ENCODE results near the gene ZSWIM3.
"Not testable (repeated sequence)": the region's sequence is repeated elsewhere in the genome, so short reads cannot be mapped to it uniquely, and the experiment has no call there.

ZSWIM3 gene

DNA sequence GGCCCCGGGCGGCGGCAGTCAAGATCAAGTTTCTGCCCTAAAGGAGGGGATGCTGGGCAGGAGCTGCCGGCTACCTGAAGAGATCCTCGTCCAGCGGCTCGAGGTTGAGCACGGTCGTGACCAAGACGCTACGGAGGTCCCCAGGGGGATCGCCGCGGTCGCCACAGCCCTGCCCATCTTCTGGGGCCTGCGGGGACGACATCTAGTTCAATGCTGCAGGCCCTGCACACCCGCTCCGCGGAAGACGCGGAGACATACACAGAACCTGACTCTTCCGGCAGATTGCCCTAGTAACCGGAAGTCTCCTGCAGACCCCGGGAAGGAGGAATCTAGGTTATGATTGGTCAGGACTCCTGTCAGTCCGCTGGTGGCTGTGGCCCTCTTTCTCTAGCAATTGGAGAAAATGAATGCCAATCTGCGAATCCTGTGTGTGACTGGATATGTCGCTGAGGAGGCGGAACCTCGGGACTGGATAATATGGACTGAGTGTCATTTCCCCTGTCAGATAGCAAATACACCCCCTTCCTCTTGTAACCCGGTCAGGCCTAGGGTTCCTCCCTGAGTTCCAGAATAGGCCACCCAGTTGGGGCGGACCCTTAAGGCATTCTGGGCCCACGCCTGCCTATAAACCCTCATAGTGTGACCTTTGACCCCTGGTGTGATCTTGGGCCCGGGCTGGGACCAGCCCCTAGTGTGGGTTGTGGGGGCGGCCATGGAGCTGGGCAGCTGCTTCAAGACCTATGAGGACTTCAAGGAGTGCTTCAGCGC is at the start of gene ZSWIM3, which contains the start of gene ACOT8:
Gene ZSWIM3, plus strand, starts transcription at position 501 of the 768 bp plus-strand sequence. Its CDS starts 212 bp downstream, at position 713.
Gene ACOT8, minus strand, starts transcription at position 279 of the 768 bp plus-strand sequence. Its CDS starts 77 bp downstream, at position 202.
- peak; percentile 100 for DNase-seq (ENCODE audit: low spot score)

DNA sequence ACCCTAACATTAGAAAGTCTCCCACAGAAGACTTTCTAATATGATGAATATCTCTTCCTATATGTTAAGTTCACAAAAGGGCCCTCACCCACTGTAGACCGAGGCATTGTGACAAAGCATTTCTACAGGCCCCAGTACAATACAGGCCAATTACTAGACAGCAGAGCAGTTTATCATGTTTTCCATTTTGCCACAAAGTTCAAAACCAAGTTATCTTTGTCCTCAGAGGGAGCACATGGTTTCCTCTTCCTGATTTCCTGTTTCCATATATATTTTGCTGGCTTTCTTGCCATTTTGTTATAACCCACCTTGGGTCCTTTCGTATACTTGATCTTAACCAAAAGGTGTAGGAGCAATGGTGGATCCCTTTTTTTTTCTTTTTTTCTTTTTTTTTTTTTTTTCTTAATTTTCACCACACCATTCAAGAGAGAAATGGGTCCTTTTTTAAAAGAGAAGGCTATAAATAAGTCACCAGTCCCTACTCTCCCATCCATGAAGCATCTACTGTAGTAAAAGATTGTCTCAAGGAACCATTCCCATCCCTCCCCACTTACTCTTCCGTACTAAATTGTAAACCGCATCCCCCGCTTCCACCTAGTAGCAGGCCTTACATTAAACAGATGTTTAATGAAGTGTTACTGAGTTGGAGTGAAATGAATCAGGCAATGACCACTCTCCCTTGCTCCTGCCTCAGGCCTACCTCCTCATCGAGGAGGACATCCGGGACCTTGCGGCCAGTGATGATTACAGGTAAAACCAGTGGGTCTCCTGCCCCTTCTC is 47.0 kb upstream of the ZSWIM3 start:
- DNase-seq (ENCODE audit: low spot score), result no peak

DNA sequence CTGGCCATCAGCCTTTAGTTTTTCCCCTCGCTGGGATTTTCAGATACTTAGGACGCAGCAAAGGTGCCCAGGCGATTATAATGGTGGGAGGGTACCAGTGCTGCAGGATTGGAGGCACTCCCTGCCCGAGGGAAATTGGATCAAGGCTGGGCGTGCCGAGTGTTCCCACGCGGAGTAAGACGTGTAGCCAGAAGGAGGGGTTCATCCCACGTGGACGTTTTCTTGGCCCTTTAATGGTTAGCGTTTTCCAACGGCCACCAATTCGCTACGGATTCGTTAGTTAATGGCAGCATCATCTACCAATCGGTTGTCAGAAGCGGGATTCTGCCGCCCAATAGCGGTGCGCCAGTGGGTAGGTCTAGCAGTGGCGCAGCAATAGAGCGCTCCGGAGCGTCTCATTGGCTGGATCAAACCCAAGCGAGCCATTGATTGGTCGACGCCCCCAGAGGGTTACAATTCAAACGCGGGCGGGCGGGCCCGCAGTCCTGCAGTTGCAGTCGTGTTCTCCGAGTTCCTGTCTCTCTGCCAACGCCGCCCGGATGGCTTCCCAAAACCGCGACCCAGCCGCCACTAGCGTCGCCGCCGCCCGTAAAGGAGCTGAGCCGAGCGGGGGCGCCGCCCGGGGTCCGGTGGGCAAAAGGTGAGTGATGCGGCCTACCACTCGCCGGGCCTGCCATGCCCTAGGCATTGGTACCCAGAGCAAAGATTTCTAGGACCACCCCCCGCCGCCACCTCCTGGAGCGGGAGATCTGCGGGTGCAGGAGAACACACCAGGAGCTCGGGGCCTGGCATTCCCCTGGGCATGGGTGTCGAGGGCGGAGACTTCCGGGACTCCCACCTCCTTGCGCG is 45.0 kb upstream of the ZSWIM3 start, which contains the start of gene UBE2C:
Gene UBE2C, plus strand, starts transcription at position 488 of the 849 bp plus-strand sequence. Its CDS starts 52 bp downstream, at position 540.
- peak; percentile 99 for DNase-seq (ENCODE audit: low spot score)

DNA sequence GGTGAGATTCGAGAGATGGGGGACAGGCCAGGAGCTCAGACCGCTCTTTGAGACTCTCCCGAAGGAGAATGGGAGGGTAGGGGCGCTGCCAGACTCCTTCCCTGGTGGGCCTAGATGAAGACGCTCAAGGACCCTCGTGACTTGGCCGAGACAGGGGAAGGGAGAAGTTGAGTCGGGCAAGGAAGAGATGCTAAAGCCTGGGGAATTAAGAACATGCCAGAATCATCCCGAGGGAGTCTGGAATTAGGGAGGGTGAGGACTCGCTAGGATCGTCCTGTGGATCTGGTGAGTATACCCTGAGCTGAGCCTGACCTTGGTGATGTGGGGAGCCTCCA is 44.4 kb upstream of the ZSWIM3 start:
- DNase-seq (ENCODE audit: low spot score), result no peak

DNA sequence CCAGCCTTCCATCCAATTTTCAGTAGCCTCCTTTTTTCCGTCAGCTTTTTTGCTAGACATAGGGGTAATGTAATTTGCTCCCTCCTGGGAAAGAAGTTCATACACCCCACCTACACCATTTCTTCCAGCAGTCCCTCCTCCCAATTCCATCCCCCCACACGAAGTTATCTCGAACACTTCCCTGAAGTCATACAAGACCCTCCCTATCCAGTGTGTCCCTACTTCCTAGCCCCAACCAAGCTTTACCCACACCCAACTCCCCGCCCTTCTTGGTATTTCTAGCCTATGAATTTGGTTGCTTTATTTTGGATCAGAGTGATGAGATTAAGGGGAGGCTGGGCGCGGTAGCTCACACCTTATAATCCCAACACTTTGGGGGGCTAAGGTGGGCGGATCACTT is 43.9 kb upstream of the ZSWIM3 start:
- no peak for DNase-seq (ENCODE audit: low spot score)

DNA sequence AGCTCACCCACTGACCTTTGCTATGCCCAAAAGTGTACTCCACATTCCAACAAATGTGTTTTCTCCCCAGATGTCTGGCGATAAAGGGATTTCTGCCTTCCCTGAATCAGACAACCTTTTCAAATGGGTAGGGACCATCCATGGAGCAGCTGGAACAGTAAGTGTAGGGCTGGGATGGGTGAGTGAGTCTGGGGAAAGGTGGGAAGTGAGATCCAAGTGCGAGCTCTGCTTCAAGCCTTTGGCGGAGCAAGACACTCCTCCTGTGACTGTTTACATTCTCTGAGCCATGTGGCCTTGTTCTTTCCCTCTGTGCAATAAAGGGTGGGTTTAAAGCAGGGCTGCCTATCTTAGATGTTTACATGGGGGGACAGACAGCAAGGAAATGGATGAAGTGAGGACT is 43.1 kb upstream of the ZSWIM3 start:
- DNase-seq (ENCODE audit: low spot score), result no peak

DNA sequence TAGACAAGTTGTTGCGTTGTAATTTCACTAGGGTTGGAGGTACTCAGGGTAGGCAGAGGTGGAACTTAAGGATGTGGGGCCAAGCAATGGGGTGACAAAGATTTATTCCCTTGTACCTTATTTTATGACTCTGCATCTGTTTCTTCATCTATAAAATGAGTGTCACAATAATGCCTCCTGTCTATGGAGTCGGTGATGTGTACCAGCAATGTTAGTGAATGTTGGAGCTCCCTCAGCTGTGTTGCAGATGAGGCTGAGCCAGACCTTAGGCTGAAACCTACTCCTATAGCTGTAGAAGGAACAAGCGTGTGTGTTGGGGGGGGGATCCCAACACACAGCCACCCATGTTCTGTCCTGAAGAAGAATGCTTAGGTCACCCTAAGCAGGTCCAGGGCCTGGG is 40.5 kb upstream of the ZSWIM3 start:
- DNase-seq (ENCODE audit: low spot score), result no peak

DNA sequence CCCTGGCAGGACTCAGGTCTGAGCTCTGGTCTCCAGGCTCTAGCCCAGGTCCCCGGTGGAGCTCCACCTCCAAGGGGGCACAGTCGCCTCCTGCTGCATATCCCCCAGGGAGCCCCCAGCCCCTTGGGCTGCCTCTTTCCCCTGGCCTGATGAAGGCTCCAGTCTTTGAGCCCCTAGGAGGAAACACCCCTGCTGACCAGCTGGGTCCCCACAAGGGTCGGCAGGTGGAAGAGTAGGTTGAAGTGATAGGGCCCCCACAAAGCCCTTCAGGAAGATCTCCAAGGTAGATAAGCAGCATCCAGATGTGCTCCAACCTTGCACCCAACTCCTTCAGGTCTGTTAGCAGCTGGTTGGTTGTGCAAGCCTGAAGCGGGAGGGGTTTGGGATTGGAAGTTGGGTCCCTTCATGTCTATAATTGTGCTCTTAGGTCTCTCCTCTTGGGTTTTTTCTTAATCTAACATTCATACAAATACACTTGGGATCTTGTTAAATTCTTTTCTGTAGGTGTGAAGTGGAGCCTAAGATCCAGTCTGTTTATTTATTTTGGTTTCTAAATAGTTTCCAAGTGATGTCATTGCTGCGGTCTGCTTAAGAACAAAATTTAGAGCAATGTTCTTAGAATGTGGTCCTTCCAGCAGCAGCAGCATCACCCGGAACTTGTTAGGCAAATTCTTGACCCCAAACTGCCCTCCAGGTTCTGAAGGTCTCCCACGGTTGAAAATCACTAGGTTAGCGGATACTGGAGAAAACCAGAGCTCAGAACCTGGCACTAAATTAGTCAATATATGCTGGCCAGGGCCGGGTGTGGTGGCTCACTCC is 39.8 kb upstream of the ZSWIM3 start:
- peak; percentile 63 for DNase-seq (ENCODE audit: low spot score)

DNA sequence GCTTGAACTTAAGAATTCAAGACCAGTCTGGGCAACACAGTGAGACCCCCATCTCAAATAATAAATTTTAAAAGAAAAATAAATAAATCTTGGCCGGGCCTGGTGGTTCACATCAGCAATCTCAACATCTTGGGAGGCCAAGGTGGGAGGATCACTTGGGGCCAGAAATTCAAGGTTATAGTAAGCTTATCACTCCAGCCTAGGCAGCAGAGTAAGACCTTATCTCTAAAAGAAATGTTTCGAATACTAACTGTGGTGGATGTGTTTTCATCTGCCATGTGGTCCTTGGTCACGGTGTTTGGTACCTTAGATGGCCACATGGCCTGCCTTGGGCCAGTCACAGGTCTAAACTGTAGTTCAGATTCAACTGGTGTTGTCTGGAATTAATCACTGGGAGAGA is 39.2 kb upstream of the ZSWIM3 start:
- no peak for DNase-seq (ENCODE audit: low spot score)

DNA sequence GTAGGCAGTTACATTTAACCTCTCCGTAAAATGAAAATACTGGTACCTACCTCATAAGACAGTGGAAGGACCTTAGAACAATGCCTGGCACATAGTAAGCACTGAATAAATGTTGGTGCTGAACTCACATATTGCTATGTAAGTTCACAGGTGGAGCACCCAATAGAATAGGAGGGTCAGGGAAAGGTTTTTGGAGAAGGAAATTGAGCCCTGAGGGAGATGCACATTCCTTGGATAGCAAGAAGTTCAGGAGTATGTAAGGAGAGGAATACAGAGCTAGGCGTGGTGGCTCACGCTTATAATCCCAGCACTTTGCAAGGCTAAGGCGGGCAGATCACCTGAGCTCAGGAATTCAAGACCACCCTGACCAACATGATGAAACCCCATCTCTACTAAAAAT is 37.9 kb upstream of the ZSWIM3 start:
- DNase-seq (ENCODE audit: low spot score), result no peak

DNA sequence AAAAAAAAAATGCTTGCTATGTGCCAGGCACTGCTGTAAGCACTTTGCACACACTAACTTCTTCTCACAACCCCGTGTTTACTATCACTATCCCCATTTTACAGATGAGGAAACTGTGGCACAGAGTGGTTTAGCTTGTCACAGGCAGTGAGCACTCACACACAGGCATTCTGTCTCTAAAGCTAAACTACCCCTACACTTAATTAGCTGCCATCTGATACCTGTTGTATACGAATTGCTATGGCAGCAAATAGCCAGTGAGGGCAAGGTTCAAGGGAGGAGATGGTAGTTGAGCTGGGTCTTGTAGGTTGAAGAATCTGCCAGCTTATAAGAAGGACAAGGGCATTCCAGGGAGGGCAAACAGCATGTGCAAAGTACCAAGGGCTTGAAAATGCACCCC is 35.5 kb upstream of the ZSWIM3 start:
- DNase-seq (ENCODE audit: low spot score), result no peak

DNA sequence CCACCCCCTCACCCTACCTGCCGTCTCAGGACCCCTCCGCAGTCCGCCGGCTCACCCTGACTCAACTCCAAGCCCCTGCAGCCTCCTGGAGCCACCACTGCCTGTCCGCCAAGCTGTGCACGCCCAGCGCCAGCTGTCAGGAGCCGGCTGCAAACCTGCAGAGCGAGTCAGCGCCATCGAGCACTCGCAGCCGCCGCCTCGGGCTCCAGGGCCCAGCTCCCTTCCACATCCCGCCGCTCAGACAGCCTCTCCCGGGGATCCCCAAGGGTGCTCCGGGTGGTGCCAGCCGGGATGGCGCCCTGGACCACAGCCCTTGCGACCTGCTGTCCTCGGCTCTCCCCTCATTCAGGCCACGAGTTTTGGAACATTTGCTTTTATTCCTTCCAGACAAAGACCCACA is 34.6 kb upstream of the ZSWIM3 start:
- peak; percentile 54 for DNase-seq (ENCODE audit: low spot score)

DNA sequence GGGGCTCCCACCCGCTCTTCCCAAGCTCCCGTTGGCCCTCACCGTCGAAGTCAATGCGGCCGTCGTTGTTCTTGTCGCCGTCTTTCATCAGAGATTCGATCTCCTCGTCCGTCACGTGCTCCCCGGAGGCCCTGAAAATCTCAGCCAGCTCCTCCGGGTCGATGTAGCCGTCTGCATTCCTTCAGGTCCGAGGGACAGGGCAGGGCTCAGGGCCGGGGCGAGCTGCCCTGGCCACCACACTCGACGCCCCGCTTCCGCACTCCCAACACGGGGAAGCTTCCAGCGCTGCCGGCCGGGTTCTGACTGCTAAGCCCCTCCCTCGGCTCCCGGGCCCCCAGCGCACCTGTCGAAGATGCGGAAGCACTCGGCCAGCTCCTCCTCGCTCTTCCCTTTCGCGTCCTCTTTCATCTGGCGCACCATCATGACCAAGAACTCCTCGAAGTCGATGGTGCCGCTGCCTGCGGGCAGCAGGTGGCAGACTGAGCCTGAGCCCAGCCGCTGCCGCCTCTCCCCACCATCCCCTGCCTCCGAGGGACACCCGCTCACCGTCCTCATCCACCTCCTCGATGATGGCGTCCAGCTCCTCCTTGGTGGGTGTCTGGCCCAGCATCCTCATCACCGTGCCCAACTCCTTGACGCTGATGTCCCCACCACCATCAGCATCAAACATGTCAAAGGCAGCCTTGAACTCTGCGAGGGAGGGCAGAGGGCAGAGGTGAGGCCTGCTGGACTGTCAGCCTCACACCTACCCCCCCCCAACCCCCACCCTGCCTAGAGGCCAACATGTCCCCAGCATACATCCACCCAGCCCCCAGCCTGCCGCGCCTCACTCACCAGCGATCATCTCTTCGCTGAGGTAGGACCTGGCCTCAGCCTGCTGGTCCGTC is 33.2 kb upstream of the ZSWIM3 start:
- peak; percentile 50 for DNase-seq (ENCODE audit: low spot score)

DNA sequence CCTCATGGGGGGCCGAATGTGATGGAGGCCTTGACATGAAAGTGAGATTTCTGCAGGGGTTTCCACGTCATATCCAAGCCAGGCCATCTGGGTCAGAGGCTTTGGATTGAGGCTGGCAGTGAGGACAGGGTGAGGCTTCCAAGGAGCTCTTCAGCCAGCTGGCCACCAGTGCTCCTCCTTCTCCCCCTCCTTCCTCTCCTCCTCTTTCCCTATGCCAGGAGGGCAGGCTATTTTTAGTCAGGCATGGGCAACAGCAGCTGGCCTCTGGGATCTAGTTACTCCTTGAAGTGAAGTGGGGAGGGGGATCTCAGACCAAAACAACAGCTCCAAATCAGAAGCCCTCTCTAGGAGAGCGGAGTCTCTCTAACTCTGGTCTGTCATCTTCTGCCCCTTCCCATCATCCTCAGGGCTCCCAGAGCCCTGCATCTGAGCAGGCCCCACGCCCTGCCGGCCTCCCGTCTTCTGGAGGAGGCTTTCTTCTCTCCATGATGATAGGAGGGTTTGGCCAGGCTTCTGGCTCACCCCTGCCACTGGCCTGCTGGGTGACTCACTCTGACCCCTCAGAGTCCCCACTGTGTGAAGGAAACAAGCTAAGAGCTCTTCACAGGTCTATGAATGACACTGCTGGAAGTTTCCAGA is 30.9 kb upstream of the ZSWIM3 start:
- peak; percentile 54 for DNase-seq (ENCODE audit: low spot score)

DNA sequence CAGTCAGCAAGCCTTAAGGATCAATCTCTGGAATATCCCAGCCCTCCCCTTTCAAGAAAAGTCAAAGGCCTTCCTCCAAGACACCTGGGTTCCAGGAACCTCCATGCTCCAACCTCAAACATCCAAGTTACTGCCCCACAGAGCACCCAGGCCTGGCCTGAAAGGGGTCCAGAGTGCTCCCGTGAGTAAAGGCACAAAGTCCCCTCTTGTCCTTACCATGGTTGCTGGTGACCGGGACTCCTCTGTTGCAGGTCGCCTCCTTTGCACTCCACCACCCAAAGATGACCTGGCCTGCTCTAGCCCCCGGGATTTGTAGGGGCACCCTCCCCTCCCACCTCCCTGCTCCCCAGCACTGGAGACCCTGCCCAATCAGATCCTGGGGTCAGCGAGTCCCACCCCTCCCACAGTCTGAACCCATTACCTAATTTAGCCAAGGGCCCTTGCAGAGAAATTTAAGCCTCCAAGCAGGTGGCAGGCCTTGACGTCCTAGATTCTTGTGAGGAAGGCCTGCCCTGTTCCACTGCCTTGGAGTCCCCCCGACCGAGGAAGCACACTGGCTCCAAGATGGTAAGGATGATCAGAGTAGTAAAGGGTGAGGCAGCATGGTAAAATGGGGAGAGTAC is 30.3 kb upstream of the ZSWIM3 start, which contains the start of gene TNNC2:
Gene TNNC2, minus strand, starts transcription at position 283 of the 623 bp plus-strand sequence. Its CDS starts 64 bp downstream, at position 219.
- no peak for DNase-seq (ENCODE audit: low spot score)

DNA sequence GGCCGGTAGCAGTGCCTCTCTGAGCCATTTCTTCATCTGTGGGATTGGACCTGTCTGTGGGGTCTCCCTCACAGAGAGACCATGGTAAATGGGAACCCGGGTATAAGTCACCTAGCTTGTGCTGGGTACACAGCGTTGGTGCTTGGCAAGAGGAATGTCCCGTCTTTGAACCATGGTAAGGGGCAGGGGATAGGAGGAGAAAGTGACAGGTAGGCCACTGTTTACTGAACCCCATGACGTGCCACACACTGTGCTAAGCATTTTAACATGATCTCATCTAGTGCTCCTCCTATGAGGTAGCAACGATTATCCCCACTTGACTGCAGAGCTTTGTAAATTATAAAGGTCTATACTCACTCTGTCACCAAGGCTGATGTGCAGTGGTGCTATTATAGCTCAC is 29.7 kb upstream of the ZSWIM3 start:
- DNase-seq (ENCODE audit: low spot score), result no peak

DNA sequence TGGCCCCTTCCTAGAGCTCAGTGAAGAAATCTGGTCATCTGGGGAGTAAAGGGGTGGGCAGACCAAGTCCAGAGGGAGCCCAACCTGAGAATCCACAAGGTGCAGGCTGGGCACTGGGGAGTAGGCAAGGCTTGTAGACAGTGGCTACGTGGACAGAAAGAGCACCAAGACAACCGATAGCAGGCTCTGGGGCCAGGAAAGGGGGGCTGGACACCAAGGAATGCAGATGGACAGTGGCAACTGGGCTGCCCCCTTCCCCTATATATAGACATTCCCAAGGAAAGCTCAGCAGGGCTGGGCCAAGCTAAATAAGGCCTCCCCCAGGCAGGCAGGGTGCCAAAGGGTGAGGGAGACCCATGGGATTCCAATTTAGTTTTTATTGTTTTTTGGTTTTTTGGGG is 28.8 kb upstream of the ZSWIM3 start:
- no peak for DNase-seq (ENCODE audit: low spot score)

DNA sequence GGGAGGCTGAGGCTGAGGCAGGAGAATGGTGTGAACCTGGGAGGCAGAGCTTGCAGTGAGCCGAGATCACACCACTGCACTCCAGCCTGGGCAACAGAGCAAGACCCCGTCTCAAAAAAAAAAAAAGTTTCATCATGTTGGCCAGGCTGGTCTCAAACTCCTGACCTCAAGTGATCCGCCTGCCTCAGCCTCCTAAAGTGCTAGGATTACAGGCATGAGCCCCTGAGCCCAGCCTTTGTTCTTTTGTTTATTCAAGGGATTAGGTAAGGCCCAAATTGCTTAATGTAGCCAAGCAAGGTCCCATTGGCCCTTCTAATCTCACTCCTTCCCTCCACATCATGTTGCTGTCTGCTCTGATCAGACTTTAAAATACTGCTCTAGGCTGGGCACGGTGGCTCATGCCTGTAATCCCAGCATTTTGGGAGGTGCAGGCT is 27.7 kb upstream of the ZSWIM3 start:
- DNase-seq (ENCODE audit: low spot score), result not testable (repeated sequence)

DNA sequence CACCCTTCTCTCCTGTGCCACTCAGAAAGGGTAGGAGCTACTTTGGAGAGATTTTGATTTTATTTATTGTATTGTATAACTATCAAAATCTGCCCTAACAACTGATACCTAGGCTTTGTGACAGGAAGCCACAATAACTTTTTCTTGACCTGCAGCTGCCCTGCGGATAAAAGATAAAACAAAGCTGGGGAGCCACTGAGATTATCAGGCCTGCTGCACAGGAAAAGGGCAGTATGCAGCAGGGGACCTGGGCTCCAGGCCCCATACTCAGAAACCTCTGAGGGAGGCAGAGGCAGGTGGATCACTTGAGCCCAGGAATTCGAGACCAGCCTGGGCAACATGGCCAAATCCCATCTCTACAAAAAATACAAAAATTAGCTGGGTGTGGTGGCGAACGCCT is 24.8 kb upstream of the ZSWIM3 start:
- DNase-seq (ENCODE audit: low spot score), result no peak

Measured in GM03348 (cell line).